Ovary (tissue), 3 donors: Measurements from ENCODE around the gene THBS4.

Experiments used
- EP300 ChIP-seq: sonication (generic); formaldehyde crosslinking; IDR thresholded peaks from one replicate; pipeline ENCODE4 v1.6.1; 2017; ENCODE audit warnings: antibody characterized with exemption
- POLR2A ChIP-seq: fragments of 450-650 bp; IDR thresholded peaks from one replicate; pipeline ENCODE4 v1.6.1; 2017; ENCODE audit warnings: antibody characterized with exemption, mild to moderate bottlenecking, moderate library complexity
- TF ChIP-seq, protein P1 (sequence below), 3 donors: fragments of 450-650 bp in 2 of 3; fragments of 200-600 bp in 1 of 3; IDR thresholded peaks; one replicate each; pipeline versions ENCODE4 v1.5.1 to v1.8.0; 2016 to 2022; ENCODE audit warnings: antibody characterized with exemption in 3 of 3, mild to moderate bottlenecking in 1 of 3
- donor health status: DM: no; HTN: no; CAD: no.

DNA sequence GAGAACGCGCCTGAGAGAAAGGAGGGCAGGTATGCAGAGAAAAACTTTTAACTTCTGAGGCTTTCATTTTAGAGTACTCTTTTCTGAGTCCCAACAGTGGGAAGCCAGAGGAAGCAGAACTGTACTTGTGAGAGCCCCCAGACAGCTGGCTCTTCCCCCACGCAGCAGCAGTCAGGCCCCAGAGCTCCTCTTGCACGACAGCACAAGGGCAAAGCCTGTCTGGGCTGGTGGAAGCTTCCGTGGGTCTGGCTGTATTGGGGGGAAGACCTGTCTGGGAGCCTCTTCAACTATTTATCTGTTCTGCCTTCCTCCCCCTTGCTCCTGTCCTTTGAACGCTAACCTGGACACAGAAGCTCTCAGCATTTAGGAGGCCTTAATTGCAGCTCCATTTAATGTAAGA lies 68.2 kb downstream of the THBS4 start:
- TF ChIP-seq EP300 (no peak), POLR2A (no peak)
- TF ChIP-seq, protein P1, sequence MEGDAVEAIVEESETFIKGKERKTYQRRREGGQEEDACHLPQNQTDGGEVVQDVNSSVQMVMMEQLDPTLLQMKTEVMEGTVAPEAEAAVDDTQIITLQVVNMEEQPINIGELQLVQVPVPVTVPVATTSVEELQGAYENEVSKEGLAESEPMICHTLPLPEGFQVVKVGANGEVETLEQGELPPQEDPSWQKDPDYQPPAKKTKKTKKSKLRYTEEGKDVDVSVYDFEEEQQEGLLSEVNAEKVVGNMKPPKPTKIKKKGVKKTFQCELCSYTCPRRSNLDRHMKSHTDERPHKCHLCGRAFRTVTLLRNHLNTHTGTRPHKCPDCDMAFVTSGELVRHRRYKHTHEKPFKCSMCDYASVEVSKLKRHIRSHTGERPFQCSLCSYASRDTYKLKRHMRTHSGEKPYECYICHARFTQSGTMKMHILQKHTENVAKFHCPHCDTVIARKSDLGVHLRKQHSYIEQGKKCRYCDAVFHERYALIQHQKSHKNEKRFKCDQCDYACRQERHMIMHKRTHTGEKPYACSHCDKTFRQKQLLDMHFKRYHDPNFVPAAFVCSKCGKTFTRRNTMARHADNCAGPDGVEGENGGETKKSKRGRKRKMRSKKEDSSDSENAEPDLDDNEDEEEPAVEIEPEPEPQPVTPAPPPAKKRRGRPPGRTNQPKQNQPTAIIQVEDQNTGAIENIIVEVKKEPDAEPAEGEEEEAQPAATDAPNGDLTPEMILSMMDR (IDR thresholded peaks at IDR 0.05), result no peak
